NCI-H226 (cell line): Measurements from ENCODE around the gene SV2A.
"Not testable (repeated sequence)": the region's sequence is repeated elsewhere in the genome, so short reads cannot be mapped to it uniquely, and the experiment has no call there.

Experiments used
- DNase-seq: peaks from one replicate; pipeline ENCODE4 v3.0.0-alpha.2; 2015

The SV2A gene

DNA sequence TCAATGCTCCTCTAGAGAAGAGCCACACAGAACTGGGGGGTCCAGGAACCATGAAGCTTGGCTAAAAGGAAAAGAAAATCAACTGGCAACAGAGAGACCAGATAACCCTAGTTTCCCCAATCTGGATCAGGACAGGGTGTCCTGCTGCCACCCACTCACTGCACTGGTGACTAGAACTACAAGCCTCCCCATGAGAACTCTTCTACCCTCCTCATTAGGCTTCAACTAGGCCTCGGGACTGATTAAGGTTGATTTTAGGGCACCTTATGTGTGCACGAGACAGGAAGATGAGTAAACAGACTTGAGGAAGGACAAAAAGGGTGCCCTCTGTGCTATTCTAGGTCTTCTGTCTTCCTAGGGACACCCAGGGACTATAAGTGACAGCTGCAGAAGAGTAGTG lies 12.2 kb upstream of the SV2A start:
- no peak for DNase-seq

GRCh38 chr1:149928401-149928724 lies 10.7 kb upstream of the SV2A start:
- no peak for DNase-seq

DNA sequence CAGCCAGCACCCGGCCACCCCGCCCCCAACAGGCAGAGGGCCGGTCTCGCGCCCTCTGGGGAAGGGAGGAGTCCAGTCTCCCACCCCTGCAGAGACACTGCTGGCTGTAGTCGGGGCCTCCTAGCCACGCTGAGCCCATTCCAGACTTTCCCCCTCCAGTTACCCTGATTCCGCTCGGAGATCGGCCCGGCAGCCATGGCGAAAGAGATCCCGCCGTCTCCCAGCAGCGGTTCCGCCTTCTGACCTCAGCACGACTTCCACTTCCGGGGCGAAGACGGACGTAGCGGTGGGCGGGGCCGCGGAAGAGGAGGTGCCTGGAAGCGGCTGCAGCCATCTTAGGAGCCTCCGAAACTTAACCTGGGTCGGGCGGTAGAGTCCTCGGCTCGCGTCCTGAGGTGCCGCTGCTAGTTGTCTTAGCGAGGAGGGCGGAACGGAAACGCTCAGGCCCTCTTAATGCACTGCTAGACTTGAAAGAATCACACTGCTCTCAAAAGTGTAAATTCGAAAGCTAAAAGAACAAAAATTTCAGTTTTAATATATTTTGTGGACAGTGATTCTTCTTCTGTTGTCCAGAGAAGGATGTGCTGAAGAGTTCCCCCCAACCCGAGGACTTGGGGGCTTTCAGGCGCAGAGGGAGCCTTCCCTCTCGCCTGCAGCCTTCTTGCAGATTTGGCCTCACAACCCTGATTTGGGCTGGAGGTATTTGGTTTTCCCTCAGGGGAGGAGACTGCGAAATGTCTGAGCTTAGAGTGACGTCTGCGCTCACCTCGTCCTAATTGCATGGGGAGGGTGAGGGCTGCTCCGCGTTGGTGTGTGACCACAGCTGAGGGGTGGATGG lies 10.1 kb upstream of the SV2A start, which contains the start of gene SF3B4:
TSS of gene SF3B4 (minus strand) at position 241 of the 838 bp plus-strand sequence. CDS start at position 197, 44 bp downstream.
- peak; percentile 92 for DNase-seq

- DNase-seq: no peak
Measured at GRCh38 chr1:149927056-149927562, 9.5 kb upstream of the SV2A start.

GRCh38 chr1:149926296-149926695 lies 8.7 kb upstream of the SV2A start:
- no peak for DNase-seq

DNA sequence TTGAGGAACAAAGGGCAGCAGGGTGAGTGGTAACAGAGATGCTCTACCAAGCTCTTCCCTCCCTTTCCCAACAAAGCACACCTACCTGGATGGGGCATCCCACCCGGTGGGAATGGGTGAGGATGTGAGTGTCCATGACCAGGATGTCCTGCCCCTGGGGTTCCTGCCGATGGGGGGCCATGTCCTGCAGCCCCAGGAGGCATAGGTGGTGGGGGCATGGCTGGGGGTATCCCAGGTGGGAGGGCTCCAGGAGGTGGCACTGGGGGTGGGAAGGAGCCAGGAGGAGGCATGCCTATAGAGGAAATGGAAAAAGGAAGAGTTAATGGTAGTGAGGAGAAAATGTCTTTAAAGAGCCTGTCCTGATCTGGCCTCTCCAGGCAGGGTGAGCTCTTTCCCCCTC lies 8.1 kb upstream of the SV2A start:
- no peak for DNase-seq

- DNase-seq: no peak
Measured at GRCh38 chr1:149925345-149925744, 7.7 kb upstream of the SV2A start.

DNA sequence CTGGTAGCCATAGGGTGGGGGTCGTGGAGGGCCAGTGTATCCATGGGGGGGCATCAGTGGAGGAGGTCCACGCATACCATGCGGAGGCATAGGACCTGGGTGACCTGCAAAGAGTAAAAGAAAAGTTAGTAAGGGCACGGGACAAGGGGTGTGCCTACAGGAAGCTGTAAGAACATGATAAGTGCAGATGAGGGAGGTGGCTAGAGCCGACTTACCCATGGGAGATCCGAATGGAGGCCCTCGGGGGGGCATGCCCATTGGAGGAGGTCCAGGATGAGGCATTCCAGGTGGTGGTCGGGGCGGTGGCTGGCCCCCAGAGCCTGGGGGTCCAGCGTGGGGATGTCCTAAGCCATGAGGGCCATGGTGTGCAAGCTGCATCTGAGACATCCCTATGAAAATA lies 6.0 kb upstream of the SV2A start:
- no peak for DNase-seq

- DNase-seq: no peak
Measured at GRCh38 chr1:149916898-149917252, 769 bp downstream of the SV2A start.

DNA sequence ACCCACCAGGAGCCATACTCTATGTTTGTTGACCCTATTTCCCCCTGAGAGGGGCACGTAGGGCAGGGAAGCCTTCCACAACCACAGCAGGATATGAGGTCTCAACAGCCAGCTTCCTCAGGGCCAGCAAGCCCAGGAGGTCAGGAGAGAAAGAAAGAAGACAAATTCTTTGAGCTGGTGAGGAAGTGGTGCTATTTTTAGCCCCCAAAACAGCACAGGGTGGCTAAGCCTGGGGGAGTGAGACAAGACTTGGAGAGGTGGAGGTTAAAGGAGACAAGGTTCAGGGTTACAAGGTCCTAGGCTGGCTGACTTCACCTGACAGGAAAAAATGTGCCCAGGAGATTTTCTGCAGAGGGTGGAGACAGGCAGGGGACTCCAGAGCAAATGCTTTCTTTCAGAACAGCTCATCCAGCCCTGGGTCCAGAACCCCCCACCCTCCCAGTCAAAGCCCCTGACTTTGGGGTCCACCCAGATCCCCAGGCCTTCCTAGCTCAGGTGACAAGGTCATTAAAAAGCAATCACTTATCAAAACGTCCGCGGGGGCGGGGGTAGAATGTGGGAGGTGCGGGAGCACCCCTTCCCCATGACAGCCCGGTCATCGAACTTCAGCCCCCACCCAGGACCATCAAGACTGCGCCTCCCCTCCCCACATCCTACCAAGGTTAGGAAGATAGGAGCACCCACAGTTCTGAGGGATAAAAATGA lies 1.3 kb downstream of the SV2A start:
- DNase-seq: no peak

GRCh38 chr1:149915429-149916192 lies 2.0 kb downstream of the SV2A start:
- no peak for DNase-seq

- DNase-seq: no peak
Measured at GRCh38 chr1:149914545-149914944, 3.1 kb downstream of the SV2A start.

DNA sequence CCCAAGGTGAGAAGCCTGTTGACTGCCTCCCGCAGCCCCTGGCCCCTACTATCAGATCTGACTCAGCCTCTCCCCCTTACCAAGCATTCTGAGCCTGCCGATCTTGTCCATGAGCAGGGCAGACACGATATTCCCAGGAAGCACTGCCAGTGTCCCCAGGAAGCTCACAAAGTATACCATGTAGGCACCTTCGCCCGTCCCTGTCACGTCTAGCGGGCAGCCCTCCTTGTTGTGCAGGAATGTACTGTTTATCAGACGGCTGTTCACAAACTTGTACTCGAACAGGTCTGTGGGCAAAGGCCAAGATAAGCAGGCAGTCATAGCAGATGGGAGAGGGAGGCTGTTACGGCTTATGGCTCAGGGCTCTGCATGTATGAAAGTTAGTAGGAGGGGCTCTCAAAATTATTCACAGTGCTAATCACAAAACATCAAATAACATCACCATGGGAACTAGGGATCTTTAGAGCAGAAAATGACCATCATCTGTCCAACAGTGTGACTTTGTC lies 11.0 kb downstream of the SV2A start:
- no peak for DNase-seq

GRCh38 chr1:149903836-149904491 lies 13.7 kb downstream of the SV2A start:
- no peak for DNase-seq

GRCh38 chr1:149899460-149900284 lies 18.0 kb downstream of the SV2A start, which contains the start of gene BOLA1:
BOLA1 (plus strand) TSS chr1:149899568; CDS start chr1:149900060, 492 bp downstream.
- DNase-seq: peak; percentile 67

DNA sequence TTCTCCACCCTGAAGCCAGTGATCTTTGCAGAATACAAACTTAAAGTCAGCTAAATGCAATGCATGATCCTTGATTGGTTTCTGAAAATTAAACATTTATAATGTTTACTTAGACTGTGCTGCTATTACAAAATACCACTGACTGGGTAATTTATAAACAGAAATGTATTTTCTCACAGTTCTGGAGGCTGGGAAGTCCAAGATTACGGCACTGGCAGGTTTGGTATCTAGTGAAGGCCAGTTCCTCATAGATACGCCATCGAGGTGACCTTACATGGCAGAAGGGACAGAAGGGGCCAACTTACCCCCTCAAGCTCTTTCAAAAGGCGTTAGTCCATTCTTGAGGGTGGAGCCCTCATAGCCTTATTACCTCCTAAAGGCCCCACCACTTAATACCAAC lies 21.1 kb downstream of the SV2A start:
- no peak for DNase-seq

- DNase-seq: peak; percentile 14
Measured at GRCh38 chr1:149888999-149889289, 28.7 kb downstream of the SV2A start.

- peak; percentile 76 for DNase-seq
Measured at GRCh38 chr1:149888247-149888998, 29.2 kb downstream of the SV2A start.

GRCh38 chr1:149887456-149888246 lies 30.0 kb downstream of the SV2A start:
- DNase-seq: peak; percentile 97

- not testable (repeated sequence) for DNase-seq
Measured at GRCh38 chr1:149887196-149887455, 30.5 kb downstream of the SV2A start.
